Hepatic stellate cell (primary cell): ENCODE measurements around the gene TRAPPC2.
A peak's percentile ranks its signal among the peaks of the same experiment; 100 is the strongest.
"Not testable (repeated sequence)": the region's sequence is repeated elsewhere in the genome, so short reads cannot be mapped to it uniquely, and the experiment has no call there.

Source experiments
- DNase-seq: peaks from one replicate; pipeline ENCODE4 v3.0.0; 2011; ENCODE audit warnings: low spot score

TRAPPC2 gene

GRCh38 chrX:13698432-13698831, 36.0 kb downstream of the TRAPPC2 start:
- no peak for DNase-seq

- DNase-seq = no peak
Observed at GRCh38 chrX:13697976-13698375, 36.4 kb downstream of the TRAPPC2 start.

- DNase-seq = no peak
Observed at GRCh38 chrX:13697455-13697854, 37.0 kb downstream of the TRAPPC2 start.

- no peak for DNase-seq
Observed at GRCh38 chrX:13695601-13696115, 38.8 kb downstream of the TRAPPC2 start.

- no peak for DNase-seq
Observed at GRCh38 chrX:13694983-13695382, 39.4 kb downstream of the TRAPPC2 start.

- DNase-seq = no peak
Observed at GRCh38 chrX:13694359-13694758, 40.1 kb downstream of the TRAPPC2 start.

GRCh38 chrX:13693341-13693961, 41.0 kb downstream of the TRAPPC2 start:
- DNase-seq = no peak

- DNase-seq = no peak
Observed at GRCh38 chrX:13692771-13693231, 41.6 kb downstream of the TRAPPC2 start.

- DNase-seq = no peak
Observed at GRCh38 chrX:13691841-13692371, 42.5 kb downstream of the TRAPPC2 start.

GRCh38 chrX:13690836-13691235, 43.6 kb downstream of the TRAPPC2 start:
- DNase-seq = no peak

GRCh38 chrX:13689741-13690211, 44.6 kb downstream of the TRAPPC2 start:
- peak; percentile 33 for DNase-seq

- peak; percentile 80 for DNase-seq
Observed at GRCh38 chrX:13688958-13689740, 45.3 kb downstream of the TRAPPC2 start, which contains the start of gene RAB9A. Gene RAB9A, plus strand, starts transcription at chrX:13689128. Its CDS starts 19,619 bp downstream, at chrX:13708747.

- DNase-seq = no peak
Observed at GRCh38 chrX:13688384-13688957, 45.9 kb downstream of the TRAPPC2 start.

GRCh38 chrX:13687203-13687602, 47.2 kb downstream of the TRAPPC2 start:
- DNase-seq = no peak

GRCh38 chrX:13685126-13685763, 49.2 kb downstream of the TRAPPC2 start:
- no peak for DNase-seq

- no peak for DNase-seq
Observed at GRCh38 chrX:13684361-13684760, 50.1 kb downstream of the TRAPPC2 start.

GRCh38 chrX:13681595-13681994, 52.8 kb downstream of the TRAPPC2 start:
- no peak for DNase-seq

- not testable (repeated sequence) for DNase-seq
Observed at GRCh38 chrX:13679700-13680099, 54.7 kb downstream of the TRAPPC2 start.

- DNase-seq = no peak
Observed at GRCh38 chrX:13676885-13677284, 57.5 kb downstream of the TRAPPC2 start.

- DNase-seq = no peak
Observed at GRCh38 chrX:13673016-13673415, 61.4 kb downstream of the TRAPPC2 start.

GRCh38 chrX:13670197-13670596, 64.2 kb downstream of the TRAPPC2 start:
- DNase-seq = no peak

GRCh38 chrX:13669755-13670154, 64.7 kb downstream of the TRAPPC2 start:
- DNase-seq = not testable (repeated sequence)
